Parathyroid adenoma (tissue), 2 donors: Measurements from ENCODE around the gene FAM193A.

ENCODE experiments used
- H2AFZ ChIP-seq: fragments of 300-600 bp; sonication (generic); one replicate; pipeline ENCODE4 v1.7.0; 2017; ENCODE audit warnings: antibody characterized with exemption, mild to moderate bottlenecking
- H3K27ac ChIP-seq: fragments of 300-600 bp; sonication (generic); one replicate; pipeline ENCODE4 v1.7.0; 2017
- H3K27me3 ChIP-seq: fragments of 300-600 bp; sonication (generic); one replicate; pipeline ENCODE4 v1.7.0; 2017; ENCODE audit warnings: low read length; ENCODE audit not compliant: control insufficient read depth, insufficient read depth
- H3K36me3 ChIP-seq: fragments of 300-600 bp; sonication (generic); one replicate; pipeline ENCODE4 v1.7.0; 2017; ENCODE audit warnings: low read length; ENCODE audit not compliant: control insufficient read depth, insufficient read depth
- H3K4me1 ChIP-seq: fragments of 300-600 bp; sonication (generic); one replicate; pipeline ENCODE4 v1.7.0; 2017; ENCODE audit warnings: control low read depth
- H3K4me2 ChIP-seq: fragments of 300-600 bp; sonication (generic); one replicate; pipeline ENCODE4 v1.7.0; 2017; ENCODE audit warnings: low read length
- H3K4me3 ChIP-seq: fragments of 300-600 bp; sonication (generic); one replicate; pipeline ENCODE4 v1.7.0; 2017; ENCODE audit warnings: low read depth, low read length
- H3K79me2 ChIP-seq: fragments of 300-600 bp; sonication (generic); one replicate; pipeline ENCODE4 v1.7.0; 2017; ENCODE audit warnings: control low read depth
- H3K9ac ChIP-seq: fragments of 300-600 bp; sonication (generic); one replicate; pipeline ENCODE4 v1.7.0; 2017; ENCODE audit warnings: mild to moderate bottlenecking
- H3K9me3 ChIP-seq: fragments of 300-600 bp; sonication (generic); one replicate; pipeline ENCODE4 v1.7.0; 2017; ENCODE audit warnings: low read length; ENCODE audit not compliant: control insufficient read depth
- CTCF ChIP-seq: fragments of 300-600 bp; sonication (generic); IDR thresholded peaks from one replicate; pipeline ENCODE4 v1.7.0; 2017; ENCODE audit warnings: antibody characterized with exemption, mild to moderate bottlenecking
- donor health status: primary hyperparathyroidism.

The FAM193A gene

GRCh38 chr4:2572866-2573265 lies 36.4 kb downstream of the FAM193A start:
- H3K79me2 ChIP-seq, result peaks cover 56% of the 10 kb centered on the region
- no peak overlapping the region for H3K4me2 ChIP-seq
- no peaks in the 10 kb centered on the region for H3K27me3 ChIP-seq
- no peak overlapping the region for H2AFZ ChIP-seq
- H3K9me3 ChIP-seq, result no peaks in the 10 kb centered on the region
- no peaks in the 10 kb centered on the region for H3K4me1 ChIP-seq
- no peaks in the 10 kb centered on the region for H3K36me3 ChIP-seq
- H3K27ac ChIP-seq, result no peak overlapping the region
- H3K4me3 ChIP-seq, result no peak overlapping the region
- TF ChIP-seq CTCF, result no peak
- no peak overlapping the region for H3K9ac ChIP-seq

- no peaks in the 10 kb centered on the region for H3K36me3 ChIP-seq
- H3K27me3 ChIP-seq, result no peaks in the 10 kb centered on the region
- no peak for TF ChIP-seq CTCF
- no peak overlapping the region for H2AFZ ChIP-seq
- H3K9ac ChIP-seq, result no peak overlapping the region
- no peak overlapping the region for H3K27ac ChIP-seq
- H3K4me3 ChIP-seq, result no peak overlapping the region
- no peaks in the 10 kb centered on the region for H3K4me1 ChIP-seq
- no peak overlapping the region for H3K4me2 ChIP-seq
- peaks cover 57% of the 10 kb centered on the region for H3K79me2 ChIP-seq
- H3K9me3 ChIP-seq, result no peaks in the 10 kb centered on the region
These were observed 37.6 kb downstream of the FAM193A start for GRCh38 chr4:2574009-2574408.

- Histone ChIP-seq H3K36me3 (no peaks in the 10 kb centered on the region), H2AFZ (no peak overlapping the region), H3K4me3 (no peak overlapping the region), H3K79me2 (peaks cover 57% of the 10 kb centered on the region), H3K4me2 (no peak overlapping the region), H3K9ac (no peak overlapping the region), H3K4me1 (no peaks in the 10 kb centered on the region), H3K9me3 (no peaks in the 10 kb centered on the region), H3K27ac (no peak overlapping the region), H3K27me3 (no peaks in the 10 kb centered on the region)
- TF ChIP-seq CTCF, result no peak
These were observed 38.4 kb downstream of the FAM193A start for GRCh38 chr4:2574863-2575262.

GRCh38 chr4:2576290-2576689 lies 39.8 kb downstream of the FAM193A start:
- no peak overlapping the region for H3K4me2 ChIP-seq
- H3K36me3 ChIP-seq, result no peaks in the 10 kb centered on the region
- no peak overlapping the region for H3K4me3 ChIP-seq
- no peak for TF ChIP-seq CTCF
- no peaks in the 10 kb centered on the region for H3K27me3 ChIP-seq
- no peaks in the 10 kb centered on the region for H3K4me1 ChIP-seq
- no peaks in the 10 kb centered on the region for H3K9me3 ChIP-seq
- no peak overlapping the region for H3K9ac ChIP-seq
- H3K79me2 ChIP-seq, result peaks cover 57% of the 10 kb centered on the region
- no peak overlapping the region for H3K27ac ChIP-seq
- H2AFZ ChIP-seq, result no peak overlapping the region

- no peaks in the 10 kb centered on the region for H3K4me1 ChIP-seq
- no peak overlapping the region for H3K4me3 ChIP-seq
- TF ChIP-seq CTCF, result no peak
- H3K4me2 ChIP-seq, result no peak overlapping the region
- no peak overlapping the region for H3K9ac ChIP-seq
- H3K9me3 ChIP-seq, result no peaks in the 10 kb centered on the region
- peaks cover 49% of the 10 kb centered on the region for H3K79me2 ChIP-seq
- no peak overlapping the region for H3K27ac ChIP-seq
- no peaks in the 10 kb centered on the region for H3K36me3 ChIP-seq
- H3K27me3 ChIP-seq, result no peaks in the 10 kb centered on the region
- no peak overlapping the region for H2AFZ ChIP-seq
These were observed 41.7 kb downstream of the FAM193A start for GRCh38 chr4:2578106-2578505.
